Stimulated activated CD8-positive, alpha-beta memory T cell treated with anti-CD3 and anti-CD28 coated beads, Interleukin-12 subunit alpha, Interleukin-12 subunit beta, amount 100 ng/mL, for 4 hours (primary cell): ENCODE measurements around the gene ACE.

Experiments
- DNase-seq: peaks from one replicate; pipeline ENCODE4 v3.0.0-alpha.2; 2020; ENCODE audit warnings: low read depth

Gene ACE

DNA sequence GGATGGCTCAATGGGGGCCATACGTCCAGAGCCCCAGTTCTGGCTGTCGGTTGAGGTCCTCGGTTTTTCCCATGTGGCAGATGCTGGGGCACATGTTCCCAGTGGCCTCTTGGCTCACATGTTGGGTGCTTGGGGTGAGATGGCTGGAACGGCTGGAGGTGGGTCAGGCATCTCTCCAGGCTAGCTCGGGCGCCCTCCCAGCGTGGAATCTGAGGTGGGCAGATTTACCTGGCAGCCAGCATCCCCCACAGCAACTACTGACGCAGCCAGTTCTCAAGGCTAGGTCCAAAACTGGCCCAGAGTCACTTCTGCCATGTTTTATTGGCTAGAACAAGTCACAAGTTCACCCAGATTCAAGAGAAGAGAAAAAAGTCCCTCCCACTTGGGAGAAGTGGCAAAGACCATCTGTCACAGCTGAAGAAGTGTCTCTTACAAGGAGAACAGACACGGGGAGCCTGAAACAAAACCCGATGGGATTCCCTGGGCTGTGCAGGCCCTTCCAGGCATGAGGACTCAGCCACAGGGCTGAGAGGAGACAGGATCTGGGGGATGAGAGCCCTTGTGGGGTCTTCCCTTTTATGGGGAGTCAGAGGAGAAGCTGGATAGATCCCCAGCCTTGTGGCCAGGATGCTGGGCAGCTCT is 15.2 kb downstream of the ACE start:
- no peak for DNase-seq

DNA sequence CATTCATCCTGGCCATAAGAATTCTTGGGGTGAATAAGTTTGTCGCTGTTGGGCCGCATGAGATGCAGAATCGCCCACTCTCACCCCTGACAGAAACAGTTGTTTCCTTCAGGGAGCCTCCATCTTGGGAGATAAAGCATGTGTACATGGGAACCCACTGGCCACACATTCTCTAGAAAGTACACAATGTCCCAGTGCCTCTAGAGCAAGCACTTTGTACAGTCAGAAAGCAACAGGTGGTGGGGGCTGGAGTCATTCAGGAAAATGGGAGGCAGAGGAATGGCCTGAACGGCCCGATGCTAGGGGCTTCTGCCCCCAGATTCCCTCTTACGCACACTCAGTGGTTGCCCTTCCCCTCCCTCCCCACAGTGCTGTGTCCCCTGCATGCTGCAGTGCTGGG is 16.1 kb downstream of the ACE start:
- no peak for DNase-seq

DNA sequence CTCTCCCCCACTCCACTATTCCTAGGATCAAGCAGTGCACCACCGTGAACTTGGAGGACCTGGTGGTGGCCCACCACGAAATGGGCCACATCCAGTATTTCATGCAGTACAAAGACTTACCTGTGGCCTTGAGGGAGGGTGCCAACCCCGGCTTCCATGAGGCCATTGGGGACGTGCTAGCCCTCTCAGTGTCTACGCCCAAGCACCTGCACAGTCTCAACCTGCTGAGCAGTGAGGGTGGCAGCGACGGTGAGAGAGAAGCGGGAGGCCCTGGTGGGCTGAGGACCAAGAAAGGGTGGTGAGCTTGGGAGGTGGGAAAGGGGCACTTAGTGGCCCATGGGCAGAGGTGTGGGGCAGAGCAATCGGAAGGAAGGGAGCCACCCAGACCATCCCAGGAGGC is 16.6 kb downstream of the ACE start:
- no peak for DNase-seq

DNA sequence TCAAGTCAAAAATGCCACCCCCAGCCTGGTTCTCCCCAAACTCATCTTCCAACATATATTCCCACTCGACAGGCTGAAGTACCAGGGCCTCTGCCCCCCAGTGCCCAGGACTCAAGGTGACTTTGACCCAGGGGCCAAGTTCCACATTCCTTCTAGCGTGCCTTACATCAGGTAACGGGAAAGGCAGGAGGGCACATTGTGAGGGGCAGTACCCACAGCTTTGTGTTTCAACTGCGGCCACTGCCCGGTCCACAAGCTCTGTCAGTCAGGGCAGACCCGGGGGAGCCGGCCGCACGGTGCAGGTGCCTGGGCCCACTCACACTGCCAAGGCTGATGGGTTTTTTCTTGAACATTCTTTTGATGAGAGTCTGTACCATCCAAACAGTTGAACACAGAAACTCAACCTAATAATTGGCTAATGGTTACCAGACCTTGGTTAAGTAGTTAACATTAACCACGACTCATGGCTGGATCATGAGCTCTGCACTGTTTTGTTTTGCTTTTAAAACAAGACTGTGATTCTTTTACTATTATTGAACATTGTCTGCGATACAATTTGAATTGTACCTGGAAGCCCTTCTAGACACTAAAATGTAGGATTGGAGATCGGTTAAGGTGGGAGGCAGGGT is 17.6 kb downstream of the ACE start:
- no peak for DNase-seq

DNA sequence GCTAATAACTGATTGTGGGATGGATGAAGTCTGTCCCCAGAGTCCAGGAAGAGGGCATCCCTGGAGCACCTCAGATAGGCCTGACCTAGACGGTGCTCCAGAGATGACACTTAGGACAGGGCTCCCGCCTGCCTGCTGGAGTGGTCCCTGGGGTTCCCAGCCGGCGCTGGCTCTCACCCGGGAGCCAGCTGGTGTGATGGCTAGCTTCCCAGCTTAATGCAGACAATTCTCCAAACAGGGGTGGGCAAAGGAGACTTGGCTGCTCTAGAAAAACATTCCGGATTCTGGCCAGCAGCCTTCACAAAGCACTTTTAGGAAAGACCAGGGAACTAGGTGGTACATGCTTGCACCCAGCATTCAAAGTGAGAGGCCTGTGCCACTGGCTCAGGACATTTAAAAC is 18.6 kb downstream of the ACE start:
- DNase-seq, result no peak

DNA sequence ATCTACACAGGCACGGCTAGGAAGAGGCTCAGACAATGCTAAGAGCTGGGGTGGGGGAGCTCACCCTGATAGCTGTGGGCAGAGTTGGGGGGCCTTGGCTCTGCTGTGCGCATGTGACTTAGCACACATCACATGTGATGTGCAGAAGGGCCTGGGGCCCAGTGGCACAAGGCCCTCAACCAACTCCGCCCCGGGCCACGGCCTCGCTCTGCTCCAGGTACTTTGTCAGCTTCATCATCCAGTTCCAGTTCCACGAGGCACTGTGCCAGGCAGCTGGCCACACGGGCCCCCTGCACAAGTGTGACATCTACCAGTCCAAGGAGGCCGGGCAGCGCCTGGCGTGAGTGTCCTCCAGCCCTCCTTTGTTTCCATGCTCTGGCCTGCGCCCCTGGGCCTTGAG is 19.3 kb downstream of the ACE start:
- DNase-seq, result no peak

DNA sequence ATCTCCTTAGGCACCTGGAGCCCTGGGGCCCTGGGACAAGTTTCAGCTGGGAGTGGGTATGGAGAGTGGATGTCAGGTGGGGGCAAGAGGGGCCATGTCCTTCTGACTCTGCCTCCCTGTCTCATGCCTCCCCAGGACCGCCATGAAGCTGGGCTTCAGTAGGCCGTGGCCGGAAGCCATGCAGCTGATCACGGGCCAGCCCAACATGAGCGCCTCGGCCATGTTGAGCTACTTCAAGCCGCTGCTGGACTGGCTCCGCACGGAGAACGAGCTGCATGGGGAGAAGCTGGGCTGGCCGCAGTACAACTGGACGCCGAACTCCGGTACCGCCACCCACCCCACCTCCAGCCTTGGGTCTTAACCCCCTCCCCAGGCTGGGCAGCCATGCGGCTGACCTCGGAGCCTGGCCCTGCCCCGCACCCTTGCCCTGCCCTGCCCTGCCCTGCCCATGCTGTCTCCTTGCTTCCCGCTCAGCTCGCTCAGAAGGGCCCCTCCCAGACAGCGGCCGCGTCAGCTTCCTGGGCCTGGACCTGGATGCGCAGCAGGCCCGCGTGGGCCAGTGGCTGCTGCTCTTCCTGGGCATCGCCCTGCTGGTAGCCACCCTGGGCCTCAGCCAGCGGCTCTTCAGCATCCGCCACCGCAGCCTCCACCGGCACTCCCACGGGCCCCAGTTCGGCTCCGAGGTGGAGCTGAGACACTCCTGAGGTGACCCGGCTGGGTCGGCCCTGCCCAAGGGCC is 20.0 kb downstream of the ACE start:
- no peak for DNase-seq

DNA sequence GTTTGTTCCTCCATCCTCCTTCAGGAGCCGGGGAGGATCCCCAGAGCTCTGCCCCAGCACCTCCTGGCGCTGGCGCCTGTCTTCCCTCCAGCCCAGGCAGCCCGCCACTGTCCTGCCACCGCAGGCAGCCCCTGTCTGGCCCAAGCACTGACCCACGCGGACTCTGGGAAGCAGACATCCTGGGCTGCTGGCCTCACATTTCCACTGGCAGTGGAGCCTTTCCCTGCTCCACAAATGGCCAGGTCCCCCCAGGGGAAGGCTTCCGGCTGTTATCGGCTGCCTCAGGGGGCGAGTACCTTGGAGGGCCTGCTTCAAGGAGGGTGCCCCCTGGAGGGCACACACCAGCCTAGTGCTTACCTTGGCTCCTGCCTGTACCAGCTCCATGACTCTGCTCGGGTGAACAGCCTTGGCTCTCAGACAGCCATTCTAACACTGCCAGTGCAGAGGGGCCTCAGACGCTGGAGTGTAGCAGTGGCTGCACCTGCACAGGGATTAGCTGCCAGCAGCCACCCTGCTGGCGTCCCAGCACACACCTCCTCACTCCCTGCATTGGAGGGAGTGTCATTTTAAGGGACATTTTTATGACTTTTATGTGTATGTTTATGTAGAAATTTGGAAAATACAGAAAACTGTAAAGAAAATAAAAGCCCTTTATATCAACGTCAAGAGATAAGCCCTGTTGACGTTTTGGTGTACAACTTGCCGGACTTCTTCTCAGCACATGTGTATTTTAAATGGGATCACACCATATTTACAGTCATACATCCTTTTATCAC is 21.0 kb downstream of the ACE start:
- DNase-seq, result no peak

DNA sequence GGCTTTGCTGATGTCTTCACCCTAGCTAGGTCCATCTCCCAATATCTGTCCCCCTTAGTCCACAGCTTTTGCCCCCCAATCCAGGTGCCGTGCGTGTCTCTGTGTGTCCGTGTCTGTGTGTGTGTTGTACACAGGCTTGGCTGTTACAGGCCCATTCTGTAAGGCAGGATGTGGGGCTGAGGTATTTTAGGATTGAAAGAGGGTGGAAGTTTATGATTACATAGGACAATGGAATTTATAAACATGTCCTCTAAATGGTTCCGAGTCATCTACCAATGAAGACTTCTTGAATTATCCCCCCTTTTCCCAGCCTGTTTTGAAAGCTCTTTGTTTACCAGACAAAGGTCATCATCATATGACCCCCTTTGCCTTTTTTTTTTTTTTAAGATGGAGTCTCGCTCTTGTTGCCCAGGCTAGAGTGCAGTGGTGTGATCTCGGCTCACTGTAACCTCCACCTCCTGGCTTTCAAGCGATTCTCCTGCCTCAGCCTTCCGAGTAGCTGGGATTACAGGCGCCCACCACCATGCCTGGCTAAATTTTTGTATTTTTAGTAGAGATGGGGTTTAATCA is 21.9 kb downstream of the ACE start:
- no peak for DNase-seq

DNA sequence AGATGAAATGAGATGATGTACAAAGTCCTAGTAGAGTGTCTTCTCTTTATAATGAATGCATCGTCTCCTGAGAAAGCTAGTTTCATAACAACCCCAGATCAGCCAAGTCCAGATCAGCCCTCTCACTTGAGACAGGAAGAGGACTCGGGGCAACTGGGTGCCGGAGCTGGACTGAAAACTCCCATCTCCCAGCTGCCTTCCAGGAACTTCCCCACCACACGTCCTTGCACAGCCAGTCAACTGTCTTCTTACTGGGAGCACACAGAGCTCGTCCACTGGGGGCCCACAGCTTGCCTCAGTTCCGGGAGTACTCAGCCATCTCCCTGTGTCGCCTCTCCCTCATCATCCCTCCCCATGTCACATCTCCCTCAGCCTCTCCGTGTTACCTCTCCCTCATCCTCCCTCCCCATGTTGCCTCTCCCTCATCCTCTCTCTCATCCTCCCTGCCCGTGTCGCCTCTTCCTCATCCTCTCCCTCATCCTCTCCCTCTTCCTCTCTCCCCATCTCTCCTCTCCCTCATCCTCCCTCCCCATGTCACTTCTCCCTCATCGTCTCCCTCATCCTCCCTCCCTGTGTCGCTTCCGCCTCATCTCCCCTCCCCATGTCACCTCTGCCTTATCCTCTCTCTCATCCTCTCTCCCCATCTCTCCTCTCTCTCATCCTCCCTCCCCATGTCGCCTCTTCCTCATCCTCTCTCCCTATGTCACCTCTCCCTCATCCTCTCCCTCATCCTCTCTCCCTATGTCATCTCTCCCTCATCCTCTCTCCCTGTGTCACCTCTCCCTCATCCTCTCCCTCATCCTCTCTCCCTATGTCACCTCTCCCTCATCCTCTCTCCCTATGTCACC is 23.9 kb downstream of the ACE start:
- no peak for DNase-seq

DNA sequence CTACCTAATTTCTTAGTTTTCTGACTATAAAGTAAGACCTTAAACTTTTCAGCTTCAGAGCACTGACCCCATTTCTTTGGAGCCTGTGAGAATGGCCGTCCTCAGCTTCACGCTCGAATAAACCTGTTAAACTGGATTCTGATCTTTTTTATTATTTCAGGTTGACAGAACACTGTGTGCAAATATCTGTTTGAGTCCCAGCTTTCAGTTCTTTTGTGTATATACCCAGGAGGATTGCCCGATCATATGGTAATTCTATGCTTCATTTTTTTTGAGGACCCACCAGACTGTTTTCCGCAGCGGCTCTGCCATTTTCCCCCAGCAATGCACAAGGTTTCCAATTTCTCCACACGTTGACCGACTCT is 26.5 kb downstream of the ACE start:
- DNase-seq, result no peak

DNA sequence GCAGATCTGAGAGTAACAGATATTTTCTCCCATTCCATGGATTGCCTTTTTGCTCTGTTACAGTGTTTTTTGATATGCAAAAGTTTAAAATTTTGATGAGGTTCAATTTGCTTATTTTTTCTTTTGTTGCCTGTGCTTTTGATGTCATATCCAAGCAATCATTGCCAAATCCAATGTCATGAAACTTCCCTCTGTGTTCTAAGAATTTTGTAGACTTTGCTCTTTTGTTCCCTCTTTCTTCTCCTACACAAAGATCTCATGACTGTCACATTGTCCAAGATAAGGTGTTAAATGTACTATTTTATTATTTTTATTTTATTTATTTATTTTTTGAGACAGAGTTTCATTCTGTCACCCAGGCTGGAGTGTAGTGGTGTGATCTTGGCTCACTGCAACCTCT is 27.4 kb downstream of the ACE start:
- no peak for DNase-seq

DNA sequence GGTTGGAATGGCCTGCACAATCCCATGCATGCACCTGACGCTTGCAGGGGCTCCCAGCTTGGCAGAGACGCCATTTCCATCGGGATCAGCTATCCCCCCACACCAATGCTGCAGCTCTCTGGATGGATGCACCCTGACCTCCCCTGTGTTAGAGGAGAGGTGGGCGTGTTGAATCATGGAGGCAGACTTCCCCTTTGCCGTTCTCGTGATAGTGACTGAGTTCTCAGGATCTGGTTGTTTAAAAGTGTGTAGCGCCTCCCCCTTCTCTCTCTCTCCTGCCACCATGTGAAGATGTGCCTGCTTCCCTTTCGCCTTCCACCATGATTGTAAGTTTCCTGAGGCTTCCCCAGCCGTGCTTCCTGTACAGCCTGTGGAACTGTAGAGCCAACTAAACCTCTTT is 28.5 kb downstream of the ACE start:
- no peak for DNase-seq

DNA sequence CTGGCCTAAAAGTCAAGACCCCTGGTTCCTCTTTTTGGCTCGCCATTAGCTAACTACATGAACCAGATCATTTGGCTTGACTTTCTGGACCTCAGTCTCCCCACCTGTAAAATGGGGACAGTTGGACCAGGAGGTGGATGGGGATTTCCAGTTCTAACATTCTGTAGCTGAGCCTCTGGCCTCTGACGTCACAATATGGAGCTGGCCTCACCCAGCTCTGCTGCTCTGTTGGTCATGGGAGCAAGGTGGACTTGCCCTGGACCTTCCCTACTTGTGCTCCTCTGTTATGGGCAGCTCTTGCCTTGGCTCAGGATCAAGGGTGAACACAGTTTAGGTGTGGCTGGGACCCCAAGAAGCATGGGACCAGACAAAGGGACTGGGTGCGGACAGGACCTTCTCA is 29.8 kb downstream of the ACE start:
- no peak for DNase-seq

DNA sequence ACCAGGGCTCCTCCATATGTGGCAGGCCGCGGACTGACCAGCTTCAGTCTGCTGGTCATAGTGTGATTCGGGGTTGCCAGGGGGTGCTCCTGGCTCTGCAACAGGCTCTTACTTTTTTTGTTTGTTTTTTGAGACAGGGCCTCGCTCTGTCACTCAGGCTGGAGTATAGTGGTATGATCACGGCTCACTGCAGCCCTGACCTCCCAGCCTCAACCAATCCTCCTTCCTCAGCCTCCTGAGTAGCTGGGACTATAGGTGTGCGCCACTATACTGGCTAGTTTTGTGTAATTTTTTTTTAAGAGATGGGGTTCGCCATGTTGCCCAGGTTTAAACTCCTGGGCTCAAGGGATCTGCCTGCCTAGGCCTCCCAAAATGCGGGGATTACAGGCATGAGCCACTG is 34.5 kb downstream of the ACE start:
- DNase-seq, result no peak

DNA sequence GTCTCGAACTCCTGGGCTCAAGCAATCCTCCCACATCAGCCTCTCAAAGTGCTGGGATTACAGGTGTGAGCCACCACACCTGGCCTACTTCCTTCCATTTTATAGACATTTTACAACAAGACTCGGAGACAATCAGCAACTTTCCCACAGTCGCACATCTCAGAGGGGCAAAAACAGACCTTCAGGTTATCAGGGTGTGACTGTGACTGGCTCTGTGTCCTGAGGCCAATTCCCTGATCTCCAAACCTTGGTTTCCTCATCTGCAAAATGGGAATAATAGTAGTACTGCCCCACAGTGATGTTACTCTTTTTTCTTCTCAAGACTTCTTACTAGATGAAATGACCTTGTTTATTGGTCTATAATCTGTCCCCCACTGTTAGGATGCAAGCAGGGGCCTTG is 35.5 kb downstream of the ACE start:
- no peak for DNase-seq

DNA sequence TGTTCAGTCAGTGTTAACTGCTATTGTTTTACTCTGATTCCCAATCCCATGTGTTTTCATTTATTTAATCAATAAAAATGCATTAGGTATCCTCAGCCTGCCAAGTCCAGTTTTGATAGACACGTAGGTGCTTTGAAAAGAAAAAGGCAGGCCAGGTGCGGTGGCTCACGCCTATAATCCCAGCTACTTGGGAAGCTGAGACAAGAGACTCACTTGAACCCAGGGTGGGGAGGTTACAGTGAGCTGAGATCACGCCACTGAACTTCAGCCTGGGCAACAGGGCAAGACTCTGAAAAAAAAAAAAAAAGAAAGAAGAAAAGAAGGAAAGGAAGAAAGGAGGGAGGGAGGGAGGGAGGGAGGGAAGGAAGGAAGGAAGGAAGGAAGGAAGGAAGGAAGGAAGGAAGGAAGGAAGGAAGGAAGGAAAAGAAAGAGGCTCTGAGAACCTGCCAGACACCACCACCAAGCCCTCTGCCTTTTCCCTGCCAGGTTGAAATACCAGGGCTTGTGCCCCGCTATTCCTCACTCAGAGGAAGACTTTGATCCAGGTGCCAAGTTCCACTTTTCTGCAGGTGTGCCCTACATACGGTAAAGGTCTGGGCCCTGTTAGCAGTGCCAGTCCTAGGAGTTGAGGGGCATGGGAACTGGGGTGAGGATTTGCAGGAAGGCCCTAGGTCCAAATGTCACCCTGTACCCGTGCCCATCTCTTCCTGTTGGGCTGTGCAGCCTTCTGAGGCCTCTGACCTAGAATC is 36.2 kb downstream of the ACE start:
- DNase-seq, result no peak

DNA sequence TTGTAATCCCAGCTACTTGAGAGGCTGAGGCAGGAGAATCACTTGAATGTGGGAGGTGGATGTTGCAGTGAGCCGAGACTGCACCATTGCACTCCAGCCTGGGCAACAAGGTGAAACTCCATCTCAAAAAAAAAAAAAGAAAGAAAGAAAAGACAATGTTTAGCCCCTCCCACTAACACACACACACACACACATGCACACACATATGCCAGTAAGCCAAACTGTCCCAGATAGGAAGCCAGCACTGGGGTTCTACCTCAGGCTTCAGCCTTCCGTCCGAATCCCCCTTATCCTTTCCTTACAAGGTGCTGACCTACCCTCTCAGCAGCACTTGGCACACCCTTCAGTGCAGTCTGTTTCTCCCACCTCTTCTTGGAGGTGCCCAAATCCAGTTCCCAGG is 37.6 kb downstream of the ACE start:
- DNase-seq, result no peak

DNA sequence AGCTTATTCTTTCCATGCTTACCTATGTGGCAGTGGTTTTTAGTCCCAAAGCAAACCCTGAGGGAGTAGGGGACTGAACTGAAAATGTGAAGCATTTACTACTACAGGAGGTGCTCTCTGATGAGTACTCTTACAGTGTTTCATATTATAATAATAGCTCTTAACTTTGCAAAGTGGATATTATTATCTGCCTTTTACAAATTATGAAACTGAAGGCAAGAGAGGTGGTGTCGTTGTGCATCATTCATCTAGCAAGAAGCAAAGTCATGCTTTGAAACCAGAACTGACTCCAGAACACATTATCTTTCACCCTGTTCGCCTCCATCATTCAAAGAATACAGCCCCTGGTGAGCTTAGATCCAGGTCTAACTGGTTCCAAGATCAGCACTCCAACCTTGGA is 38.1 kb downstream of the ACE start:
- DNase-seq, result no peak

DNA sequence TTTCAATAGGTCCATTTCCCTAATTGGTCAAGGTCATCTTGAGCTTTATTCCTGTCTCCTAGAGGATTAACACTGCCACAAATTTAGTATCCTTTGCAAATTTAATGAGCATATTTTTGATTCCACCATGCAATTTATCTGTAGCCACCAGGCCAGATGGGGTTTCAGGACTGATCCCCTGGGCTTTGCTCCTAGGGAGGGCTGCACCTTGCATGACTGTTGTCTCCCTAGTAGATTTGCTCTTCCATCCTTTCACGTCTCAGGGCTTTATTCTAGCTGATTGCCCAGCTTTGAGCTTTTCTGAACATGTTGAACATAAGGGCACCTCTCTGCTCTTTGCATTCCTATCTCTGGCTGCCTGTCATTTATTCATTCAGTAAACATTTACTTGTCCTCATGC is 38.6 kb downstream of the ACE start:
- DNase-seq, result no peak
